HS-27A (cell line): ENCODE data around the gene AUTS2.

Source experiments
- DNase-seq: peaks from one replicate; pipeline ENCODE4 v3.0.0-alpha.2; 2012; ENCODE audit warnings: low read depth, missing footprints

The AUTS2 gene

DNA sequence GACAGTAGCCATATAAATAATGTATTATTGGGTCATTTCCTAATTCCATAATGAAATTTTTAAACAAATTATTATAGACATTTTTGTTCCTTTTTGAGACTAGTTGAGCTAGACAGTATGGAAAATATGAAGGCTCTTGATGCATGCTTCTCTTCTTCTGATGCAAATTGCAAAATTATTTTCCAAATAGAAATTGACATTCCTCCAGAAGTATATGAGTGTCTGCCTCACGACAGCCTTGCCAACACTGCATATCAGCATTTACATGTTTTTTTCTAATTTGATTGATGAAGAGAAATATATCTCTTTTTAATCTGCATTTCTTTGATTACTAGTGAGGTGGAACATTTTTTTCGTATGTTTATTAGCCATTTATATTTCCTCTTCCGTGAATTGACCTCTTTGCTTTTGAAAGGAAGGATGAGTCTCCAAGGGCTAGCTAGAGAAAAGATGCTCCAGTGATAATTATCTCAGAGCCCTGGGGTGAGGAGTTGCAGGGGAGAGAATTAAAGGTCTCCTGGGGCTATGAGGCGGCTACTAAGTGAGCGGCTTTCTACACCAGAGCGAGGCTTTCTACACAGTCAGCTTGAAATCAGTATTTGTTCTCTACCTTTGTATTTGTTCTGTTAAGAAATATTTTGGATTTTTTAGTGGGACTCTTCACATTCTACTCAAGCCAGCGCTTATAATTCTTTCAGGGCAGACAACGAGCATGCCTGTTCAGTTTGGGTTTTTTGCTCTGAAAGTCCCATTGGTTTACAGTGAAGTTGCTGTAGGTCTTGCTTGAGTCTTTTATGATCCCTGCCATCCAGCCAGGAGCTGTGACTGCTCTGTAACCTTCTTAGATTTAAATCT is 821.5 kb downstream of the AUTS2 start:
- DNase-seq = no peak

DNA sequence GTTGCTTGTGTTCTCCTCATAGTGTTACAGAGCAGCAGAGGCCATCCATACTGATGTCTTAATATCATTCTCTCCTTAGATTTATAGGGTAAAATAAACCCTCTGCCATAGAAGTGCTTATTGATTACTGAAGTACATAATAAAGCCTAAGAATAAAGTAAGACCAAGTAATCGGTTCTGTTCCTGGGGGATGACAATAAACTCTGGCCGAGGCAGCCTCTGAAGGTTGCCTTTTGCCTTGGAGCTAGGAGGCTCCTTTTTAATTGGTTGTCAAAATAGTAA is 822.0 kb downstream of the AUTS2 start:
- no peak for DNase-seq

DNA sequence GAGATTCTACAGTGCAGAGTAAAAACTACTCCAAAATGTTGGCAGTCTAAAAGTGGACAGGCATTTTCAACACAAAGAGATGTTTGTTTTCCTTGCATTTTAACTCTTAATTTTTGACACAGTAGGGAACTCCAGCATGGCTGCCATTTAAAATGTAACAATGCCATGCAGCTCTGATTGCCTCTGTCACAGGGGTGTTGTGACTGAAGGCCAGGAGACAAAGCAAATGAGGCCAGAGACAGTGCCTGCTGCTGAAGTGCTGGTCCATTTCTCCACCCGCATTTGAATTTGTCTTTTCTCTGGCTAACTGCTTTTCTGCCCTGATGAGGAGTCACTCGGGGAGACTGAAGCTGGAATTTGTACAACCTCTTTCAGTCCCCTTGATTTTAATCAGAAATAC is 823.0 kb downstream of the AUTS2 start:
- DNase-seq = no peak

DNA sequence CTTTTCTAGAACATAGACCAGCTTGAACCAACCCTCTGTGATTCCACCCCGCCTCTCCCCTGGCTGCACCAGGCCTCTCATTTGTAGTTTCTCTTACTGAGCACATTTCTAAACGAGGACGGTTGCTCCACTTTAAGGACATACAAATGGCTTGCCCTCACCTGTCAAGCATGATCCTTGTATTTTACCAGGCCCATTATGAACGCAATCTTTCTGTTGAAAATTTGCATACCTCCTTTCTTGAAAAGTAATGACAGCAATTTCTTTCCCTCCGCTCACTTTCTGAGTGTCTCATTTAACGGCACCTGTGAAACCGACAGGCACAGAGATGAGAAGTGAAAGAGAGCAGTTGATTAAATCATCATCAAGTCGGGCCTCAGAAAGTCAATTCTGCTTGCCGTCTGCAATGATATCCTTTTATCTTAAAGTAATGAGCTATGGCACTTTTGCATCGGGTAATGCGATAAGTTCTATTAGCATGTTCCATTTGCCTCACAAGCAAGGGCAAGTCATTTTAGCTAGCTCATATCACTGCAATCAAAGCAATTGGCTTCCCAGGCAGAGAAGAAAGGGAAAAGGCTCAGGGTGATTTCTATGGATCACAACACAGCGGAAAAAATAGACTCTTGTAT is 828.1 kb downstream of the AUTS2 start:
- DNase-seq = no peak

DNA sequence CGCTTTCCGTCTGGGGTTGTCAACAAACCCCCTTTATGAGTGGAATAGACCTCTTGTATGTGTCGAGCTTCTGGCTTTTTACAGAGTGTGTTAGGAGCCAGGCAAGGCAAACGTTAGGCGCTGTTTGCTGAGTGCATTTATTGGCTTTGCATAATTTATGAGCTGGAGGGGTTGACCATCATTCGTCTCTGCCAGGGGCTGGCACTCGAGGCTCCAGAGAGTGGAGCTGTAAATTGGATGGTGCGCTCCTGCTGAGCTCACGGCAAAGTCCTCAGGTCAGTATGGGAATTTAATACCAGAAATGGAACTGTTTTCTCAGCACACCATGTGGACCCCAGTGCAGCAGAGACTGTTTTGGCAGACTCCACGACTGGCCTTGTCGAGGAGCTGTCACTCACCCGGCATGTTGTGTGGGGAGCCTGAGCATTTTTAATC is 834.3 kb downstream of the AUTS2 start:
- no peak for DNase-seq

DNA sequence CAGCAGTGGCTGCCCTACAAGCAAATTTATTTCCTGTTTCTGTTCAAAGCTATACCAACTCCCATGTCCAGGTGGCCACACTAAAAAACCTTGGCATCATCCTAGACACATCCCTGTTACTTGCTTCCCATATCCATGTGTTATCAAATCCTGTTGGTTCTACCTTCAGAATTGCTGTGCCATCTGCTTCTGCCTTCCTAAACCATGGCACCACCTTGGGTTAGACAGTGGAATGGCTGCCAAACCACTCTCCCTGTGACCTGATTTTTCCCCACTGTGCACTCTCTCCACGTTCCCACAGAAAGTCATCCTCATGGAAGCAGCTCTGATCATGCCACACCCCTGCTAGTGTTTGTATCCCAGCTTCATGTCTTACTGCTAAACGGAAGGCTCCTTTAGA is 836.1 kb downstream of the AUTS2 start:
- no peak for DNase-seq

DNA sequence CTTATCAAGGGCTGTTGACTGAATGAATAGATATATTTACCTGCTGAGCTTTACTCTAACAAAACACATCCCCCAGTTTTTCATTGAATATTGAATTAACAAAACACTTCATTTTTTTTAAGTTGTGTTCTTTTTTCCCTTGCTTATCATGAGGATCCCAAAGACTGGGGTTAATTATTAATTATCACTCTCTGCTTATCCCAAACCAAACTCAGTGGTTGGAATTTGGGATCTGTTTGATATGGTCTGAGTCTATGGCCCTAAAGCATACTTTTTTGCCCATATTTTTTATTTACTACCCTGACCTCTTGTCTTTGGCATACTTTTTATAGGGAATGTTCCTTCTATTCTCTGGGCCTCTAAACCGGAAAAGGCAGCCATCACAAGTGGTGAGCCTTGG is 836.5 kb downstream of the AUTS2 start:
- no peak for DNase-seq

DNA sequence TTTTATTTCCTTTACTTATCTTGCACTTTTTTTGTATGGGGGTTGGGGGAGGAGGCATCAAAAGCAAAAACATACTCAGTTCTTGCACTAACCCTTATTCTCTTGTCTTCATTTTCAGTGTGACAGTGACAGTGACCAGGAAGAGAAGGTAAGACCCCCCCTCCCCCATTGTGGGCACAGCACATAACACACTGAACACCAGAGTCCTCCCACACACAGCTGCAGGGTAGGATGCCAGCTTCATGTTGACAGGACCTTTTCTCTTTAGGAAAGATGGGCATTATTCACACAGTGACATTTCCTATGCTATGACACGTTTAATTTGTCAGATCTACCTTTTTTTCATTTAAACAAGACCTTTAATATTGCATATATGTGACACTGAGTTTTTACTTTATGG is 837.4 kb downstream of the AUTS2 start:
- no peak for DNase-seq

DNA sequence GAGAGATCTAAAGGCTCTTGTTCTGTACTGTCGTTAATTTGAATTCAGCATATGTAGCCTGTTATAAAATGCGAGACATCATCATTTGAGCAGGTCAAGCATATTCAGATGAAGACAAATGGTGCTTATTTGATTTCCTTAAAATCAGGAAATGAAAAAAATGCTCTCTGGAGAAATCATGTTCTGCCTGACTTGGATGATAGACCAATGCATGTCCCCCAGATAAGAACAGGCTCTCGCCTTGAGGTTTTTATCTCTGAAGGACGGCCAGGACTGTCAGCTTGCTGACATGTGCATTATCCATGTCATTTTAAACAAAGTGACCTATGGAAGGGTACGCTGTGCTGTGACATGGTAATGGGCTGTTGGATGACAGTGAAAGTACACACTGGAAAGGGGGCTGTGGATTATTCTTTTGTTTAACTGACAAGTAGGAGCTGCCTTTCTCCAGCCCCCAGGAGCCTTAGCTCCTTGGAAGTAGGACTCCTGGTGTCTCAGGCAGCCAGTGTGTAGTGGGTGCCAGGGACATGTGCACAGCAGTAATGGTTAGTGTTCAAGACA is 838.6 kb downstream of the AUTS2 start:
- no peak for DNase-seq

DNA sequence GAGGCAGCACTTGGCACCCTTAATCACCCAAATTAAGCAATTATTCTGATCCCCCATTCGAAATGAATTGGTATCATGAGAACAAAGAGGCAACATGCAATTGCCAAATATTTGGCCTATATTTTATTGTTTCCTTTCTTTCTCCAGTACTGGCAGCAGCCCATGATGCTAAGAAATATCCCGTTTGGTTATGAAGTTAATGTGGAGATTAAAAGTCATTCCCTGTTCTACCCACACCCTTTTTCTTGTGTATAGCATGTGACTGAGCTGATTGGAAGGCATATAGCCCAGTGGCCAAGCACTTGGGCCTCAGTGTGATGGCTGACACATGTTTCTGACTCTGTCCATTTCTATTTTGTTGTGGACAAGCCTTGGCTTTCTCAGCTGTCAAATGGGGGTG is 841.4 kb downstream of the AUTS2 start:
- no peak for DNase-seq

DNA sequence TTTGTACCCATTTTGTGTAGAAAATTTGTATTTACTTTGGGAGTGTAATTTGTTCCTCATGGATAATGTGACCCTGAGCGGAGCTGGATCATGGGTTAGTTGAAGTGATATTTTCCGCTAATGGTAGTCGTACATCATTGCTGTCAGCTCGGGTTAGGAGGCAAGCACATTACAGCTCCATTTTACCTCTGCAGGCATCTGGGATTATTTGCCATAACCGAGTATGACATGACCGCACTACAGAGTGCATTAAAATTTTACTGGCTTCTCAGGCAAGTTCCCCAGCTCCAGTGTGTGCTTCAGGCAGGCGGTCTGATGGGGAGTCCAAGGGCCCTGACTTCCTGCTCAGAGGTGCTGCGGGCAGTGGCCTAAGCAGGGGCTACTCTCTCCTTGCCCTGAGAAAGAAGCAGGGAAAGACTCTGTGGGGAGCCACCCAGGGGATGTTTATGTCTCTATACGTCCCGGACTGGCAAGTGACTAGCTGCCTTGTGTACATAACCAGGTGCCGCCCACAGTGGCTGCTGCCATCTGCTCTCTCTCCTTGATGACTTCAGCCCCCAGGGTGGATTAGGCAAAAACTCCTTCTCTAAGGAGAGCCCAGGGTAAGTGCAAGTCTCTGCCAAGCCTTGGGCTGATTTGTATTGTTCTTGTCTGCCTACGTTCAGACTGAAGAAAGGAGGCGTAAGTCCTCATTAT is 848.3 kb downstream of the AUTS2 start:
- DNase-seq = no peak

DNA sequence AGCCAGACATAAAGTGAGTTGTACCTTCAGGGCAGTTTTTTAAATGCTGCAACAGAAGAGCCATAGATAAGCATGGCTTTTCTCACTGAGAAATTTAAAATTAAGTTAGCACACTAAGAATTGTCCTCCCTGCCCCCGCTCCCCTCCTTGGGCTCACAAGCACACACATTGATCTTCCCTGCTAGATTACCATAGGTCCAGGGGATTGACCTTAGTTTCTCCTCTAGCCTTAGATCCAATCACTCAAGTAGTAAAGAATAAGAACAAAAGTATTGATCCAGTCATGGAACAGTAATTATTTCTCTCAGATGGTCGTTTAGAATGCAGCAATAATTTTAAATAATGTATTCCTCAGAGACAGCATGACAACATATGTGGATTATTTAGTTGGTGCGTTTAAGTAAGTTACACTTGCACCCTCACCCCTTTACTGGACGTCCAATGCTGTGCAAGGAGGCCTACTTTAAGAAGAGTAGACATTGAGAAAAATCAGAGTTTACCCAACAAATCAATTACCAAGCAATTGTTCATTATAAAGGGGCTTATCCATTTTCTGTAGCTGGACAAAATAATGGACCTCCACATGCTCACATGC is 850.1 kb downstream of the AUTS2 start:
- no peak for DNase-seq

DNA sequence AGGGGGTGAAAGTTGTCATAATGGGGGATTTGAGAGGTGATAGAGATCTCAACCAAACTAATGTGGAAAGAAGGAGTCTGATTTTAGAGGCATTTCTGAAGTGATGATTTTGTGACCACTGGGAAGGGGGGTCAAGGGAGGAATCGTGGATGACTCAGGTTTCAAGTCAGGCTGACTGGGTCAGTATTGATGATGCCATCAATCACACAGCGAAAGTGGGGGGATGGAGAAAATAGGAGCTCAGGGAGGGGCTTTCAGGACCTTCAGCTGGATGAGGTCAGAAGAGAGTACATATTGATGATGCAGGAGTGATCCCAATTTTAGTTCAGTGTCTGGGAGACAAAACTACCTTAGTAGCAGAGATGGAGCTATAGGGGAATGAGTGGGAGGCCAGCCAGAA is 852.5 kb downstream of the AUTS2 start:
- DNase-seq = no peak

DNA sequence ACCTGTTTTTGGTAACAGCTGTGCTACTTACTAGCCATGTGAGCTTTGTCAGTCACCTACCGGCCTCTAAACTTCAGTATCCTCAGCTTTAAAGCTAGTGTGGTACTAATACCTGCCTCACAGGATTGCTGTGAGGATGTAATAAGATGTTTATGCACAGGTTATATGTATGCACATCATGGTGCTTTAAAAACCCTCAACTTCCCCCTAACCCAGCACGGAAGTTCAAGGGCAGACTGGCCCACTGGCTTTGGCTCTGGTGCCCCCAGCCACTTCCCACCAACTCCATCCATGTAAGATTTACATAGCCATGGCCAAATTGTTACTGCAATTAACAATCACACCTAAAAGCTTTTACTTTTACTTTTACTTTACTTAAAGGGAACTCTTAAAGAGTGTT is 857.6 kb downstream of the AUTS2 start:
- DNase-seq = no peak

DNA sequence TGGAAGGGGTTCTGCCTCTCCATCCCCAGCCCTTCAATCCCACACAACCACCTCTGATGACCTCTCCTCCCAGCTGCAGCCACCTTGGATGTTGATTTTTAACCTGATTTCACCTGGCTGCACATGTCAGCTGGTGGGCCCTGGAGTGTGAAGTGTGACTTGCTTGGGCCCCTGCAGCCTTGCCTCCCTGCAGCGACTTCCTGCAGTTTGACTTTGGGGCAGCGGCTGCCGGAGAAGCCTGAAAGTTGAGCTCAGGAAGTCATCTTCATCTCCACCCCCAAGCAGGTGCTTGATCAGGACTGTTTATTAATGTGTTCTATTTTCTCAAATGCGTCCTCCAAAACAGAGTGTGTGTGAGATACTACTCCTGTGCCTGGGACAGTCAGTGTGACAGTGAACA is 858.4 kb downstream of the AUTS2 start:
- DNase-seq = no peak

DNA sequence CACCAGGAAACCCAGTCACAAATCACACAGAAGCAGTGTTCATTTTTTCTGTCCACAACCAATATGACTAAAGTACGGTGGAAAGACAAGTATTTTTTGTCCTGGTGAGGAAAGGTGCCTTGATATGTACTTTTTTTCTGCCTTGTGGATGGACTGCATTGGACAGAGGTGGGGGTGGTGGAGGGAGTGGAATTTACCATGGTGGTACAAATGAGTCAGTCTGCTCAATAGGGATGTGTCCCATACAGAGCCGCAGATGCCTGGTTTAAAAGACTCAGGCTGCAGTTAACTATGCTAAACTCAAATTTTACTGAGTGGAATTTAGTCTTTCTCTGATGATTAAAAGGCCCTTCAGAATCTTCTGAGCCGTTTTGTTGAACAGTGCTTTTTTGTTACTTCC is 859.2 kb downstream of the AUTS2 start:
- DNase-seq = no peak

DNA sequence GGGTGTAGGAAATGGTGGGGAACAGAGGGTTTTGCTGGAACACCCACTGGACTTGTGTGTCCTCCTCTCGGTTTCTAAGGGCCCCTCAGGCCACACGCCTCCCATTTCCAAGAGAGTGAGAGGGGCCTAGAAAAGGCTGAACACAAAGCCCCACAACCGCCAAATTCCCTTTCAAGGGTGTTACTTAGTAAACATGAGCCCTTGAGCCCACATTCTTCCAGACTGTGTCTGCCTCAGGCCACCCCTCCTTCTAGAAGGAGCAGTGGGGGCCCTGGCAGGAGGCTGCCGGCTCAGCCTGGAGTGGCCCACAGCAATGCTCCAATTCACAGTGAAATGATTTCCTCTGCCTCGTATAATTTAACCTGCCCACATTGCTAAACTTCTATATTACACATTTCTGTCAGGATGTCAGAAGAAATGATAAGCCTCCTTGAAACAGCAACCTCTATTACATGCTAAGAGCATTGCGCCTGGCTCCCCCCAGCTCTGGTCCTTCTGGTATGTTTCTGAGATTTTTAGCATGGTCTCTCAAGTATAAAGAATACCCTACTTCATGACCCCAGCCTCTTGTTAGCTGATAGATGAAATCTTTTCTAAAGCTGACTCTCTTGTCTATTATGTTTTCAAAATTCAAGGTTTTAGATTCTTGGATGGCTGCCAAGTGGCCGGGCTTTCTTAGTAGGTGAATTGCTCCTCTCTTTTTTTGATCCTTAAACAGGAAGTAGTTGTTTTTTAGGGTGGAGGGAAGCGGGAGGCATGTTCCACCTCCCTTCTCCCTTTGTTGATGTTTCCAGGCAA is 859.8 kb downstream of the AUTS2 start:
- no peak for DNase-seq

DNA sequence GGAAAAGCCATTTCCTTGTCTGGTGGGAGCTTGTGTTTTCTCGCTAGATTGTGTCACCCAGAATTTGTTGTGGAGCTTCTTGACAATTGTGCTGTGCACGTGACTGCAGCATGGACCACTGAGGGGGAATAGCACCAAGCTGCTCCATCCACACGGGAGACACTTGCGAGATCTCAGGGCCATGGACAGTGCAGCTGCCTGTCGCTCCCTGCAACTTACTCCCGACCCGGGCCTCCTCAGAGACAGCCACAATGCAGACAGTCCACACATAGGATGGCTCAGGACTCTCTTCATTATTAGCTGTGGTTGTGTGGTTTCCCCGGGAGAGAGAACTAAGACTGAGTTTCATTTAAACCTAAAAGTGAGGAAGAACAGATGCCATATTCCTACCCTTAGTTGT is 860.5 kb downstream of the AUTS2 start:
- no peak for DNase-seq

DNA sequence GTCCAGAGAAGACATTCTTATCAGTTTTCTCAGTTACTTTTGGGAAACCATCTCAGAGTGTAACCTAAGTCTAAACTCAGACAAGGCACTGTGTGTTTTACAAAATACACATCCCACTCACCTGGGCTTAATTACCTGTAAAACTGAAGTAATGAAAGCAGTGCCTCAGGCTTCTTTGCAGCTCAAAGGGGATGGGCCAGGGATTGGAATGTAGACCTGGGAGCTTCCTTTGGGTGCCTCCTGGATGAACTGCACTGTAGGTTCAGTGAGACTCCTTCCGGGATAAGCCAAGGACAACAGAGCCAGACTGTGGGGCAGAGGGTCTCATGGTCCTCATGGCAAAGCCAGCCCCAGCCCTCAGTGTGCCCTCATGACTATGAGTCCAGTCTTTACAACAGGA is 861.3 kb downstream of the AUTS2 start:
- no peak for DNase-seq

DNA sequence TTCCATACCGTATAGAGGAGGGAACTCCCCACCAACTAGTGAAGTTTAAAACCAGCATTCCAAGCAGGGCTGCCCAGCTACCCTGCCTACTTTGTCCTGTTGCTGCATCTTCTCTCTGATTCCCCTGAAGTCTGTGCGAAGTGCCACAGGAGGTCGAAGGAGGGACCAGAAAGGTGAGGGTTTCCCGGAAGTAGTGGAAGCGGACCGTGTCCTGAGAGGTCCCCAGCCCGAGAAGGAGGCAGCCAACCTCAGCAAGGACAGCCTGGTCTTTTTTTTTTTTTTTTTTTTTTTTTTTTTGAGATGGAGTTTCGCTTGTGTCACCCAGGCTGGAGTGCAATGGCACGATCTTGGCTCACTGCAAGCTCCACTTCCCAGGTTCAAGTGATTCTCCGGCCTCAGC is 861.8 kb downstream of the AUTS2 start:
- no peak for DNase-seq

DNA sequence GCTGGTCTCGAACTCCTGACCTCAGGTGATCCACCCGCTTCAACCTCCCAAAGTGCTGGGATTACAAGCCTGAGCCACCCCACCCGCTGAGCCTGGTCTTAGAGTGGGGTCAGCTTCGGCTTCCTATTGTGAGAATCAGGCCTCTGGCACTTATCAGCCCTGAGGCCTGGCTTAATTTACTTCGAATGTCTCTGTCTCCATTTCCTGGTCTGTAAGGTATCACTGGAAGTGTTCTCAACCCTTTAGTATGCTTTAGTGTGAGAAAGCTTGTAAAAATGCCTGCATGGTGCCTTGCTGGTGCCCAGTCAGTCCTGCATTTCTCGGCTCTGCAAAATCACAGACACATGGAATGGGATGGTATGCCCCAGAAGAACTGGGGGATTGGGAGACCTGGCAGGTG is 862.3 kb downstream of the AUTS2 start:
- no peak for DNase-seq
